C4-2B (cell line): ENCODE measurements around the gene ZNF583.

ENCODE experiments used
- ZFX ChIP-seq: fragments of 450-650 bp; IDR thresholded peaks from 2 replicates; pipeline ENCODE4 v1.6.1; 2017
- TF ChIP-seq, protein P1 (sequence below): fragments of 450-650 bp; conservative IDR thresholded peaks from 2 replicates; pipeline ENCODE4 v1.5.1; 2017; ENCODE audit warnings: mild to moderate bottlenecking

DNA sequence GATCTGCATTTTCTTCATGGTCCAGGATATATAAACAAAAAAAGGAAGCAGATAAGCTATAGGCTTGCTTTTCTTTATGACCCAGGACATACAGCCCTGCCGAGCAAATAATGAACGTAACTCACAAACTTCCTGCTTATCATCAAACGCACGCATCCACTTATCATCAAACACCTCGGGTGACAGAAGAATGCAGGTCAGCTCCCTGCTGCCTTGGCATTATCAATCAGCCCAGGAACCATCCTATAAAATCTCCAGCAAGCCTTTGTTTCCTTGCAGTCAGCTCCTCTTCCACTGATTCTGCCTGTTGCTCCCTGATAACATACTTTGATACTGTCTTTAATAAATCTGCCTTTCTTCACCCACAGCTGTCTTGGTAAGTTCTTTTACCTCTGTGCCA is 5.3 kb upstream of the ZNF583 start:
- TF ChIP-seq, protein P1, sequence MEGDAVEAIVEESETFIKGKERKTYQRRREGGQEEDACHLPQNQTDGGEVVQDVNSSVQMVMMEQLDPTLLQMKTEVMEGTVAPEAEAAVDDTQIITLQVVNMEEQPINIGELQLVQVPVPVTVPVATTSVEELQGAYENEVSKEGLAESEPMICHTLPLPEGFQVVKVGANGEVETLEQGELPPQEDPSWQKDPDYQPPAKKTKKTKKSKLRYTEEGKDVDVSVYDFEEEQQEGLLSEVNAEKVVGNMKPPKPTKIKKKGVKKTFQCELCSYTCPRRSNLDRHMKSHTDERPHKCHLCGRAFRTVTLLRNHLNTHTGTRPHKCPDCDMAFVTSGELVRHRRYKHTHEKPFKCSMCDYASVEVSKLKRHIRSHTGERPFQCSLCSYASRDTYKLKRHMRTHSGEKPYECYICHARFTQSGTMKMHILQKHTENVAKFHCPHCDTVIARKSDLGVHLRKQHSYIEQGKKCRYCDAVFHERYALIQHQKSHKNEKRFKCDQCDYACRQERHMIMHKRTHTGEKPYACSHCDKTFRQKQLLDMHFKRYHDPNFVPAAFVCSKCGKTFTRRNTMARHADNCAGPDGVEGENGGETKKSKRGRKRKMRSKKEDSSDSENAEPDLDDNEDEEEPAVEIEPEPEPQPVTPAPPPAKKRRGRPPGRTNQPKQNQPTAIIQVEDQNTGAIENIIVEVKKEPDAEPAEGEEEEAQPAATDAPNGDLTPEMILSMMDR: no peak
- TF ChIP-seq ZFX: no peak
